Peyer's patch (tissue), 4 donors: ENCODE data around the gene ABCF2.

Experiments used
- CTCF ChIP-seq, 6 experiments: fragments of 450-650 bp in 4 of 6; fragments of 200-600 bp in 2 of 6; sonication (generic) in 1 of 6; IDR thresholded peaks; one replicate each; pipeline ENCODE4 v1.5.1; 2017 to 2019; ENCODE audit warnings: antibody characterized with exemption in 6 of 6, mild to moderate bottlenecking in 3 of 6, moderate library complexity in 1 of 6
- POLR2A ChIP-seq, 2 donors: fragments of 450-650 bp; IDR thresholded peaks; one replicate each; pipeline ENCODE4 v1.5.1; 2017; ENCODE audit warnings: antibody characterized with exemption in 2 of 2, mild to moderate bottlenecking in 2 of 2, moderate library complexity in 2 of 2

- TF ChIP-seq CTCF (IDR thresholded peaks at IDR 0.05) (no peak), POLR2A (IDR thresholded peaks at IDR 0.05) (no peak)
Observed at GRCh38 chr7:151168787-151169162, 58.2 kb downstream of the ABCF2 start.
